Activated naive CD4-positive, alpha-beta T cell treated with Interleukin-2 at 50 U/mL for 16 hours (primary cell): ENCODE results near the gene USP40.

Source experiments
- DNase-seq: peaks from one replicate; pipeline ENCODE4 v3.0.0-alpha.2; 2020

Gene USP40

GRCh38 chr2:233458031-233458610 lies 108.5 kb downstream of the USP40 start:
- no peak for DNase-seq

GRCh38 chr2:233457356-233457755 lies 109.2 kb downstream of the USP40 start:
- DNase-seq: no peak

- DNase-seq: no peak
These were observed 109.6 kb downstream of the USP40 start for GRCh38 chr2:233456934-233457333.

- no peak for DNase-seq
These were observed 110.5 kb downstream of the USP40 start for GRCh38 chr2:233456111-233456510.

GRCh38 chr2:233455491-233455890 lies 111.1 kb downstream of the USP40 start:
- no peak for DNase-seq

GRCh38 chr2:233455006-233455405 lies 111.6 kb downstream of the USP40 start:
- DNase-seq: no peak

GRCh38 chr2:233453916-233454315 lies 112.7 kb downstream of the USP40 start:
- no peak for DNase-seq

GRCh38 chr2:233453111-233453915 lies 113.3 kb downstream of the USP40 start:
- DNase-seq: no peak

- DNase-seq: no peak
These were observed 114.6 kb downstream of the USP40 start for GRCh38 chr2:233451950-233452349.

- DNase-seq: no peak
These were observed 115.6 kb downstream of the USP40 start for GRCh38 chr2:233450864-233451575.

GRCh38 chr2:233449921-233450863 lies 116.4 kb downstream of the USP40 start:
- no peak for DNase-seq

- DNase-seq: no peak
These were observed 117.3 kb downstream of the USP40 start for GRCh38 chr2:233449081-233449901.

GRCh38 chr2:233448575-233448974 lies 118.0 kb downstream of the USP40 start:
- no peak for DNase-seq

GRCh38 chr2:233448220-233448559 lies 118.4 kb downstream of the USP40 start:
- no peak for DNase-seq

GRCh38 chr2:233447506-233448219 lies 118.9 kb downstream of the USP40 start:
- DNase-seq: no peak

- no peak for DNase-seq
These were observed 119.8 kb downstream of the USP40 start for GRCh38 chr2:233446606-233447305.

- DNase-seq: no peak
These were observed 120.5 kb downstream of the USP40 start for GRCh38 chr2:233446121-233446520.

GRCh38 chr2:233445152-233445830 lies 121.3 kb downstream of the USP40 start:
- no peak for DNase-seq

GRCh38 chr2:233444501-233444900 lies 122.1 kb downstream of the USP40 start:
- DNase-seq: no peak
